Endothelial cell of hepatic sinusoid (primary cell): ENCODE measurements around the gene GPR78.

ENCODE experiments used
- in situ Hi-C: cut with HindIII; loops from 2 replicates; pipeline ENCODE4 v1.10.0; 2017; ENCODE audit warnings: low sequenced_read_pairs

The GPR78 gene

GRCh38 chr4:8598391-8599090 is 18.3 kb downstream of the GPR78 start:
- in situ Hi-C loops, result no loop called here

GRCh38 chr4:8599091-8599460 is 18.9 kb downstream of the GPR78 start:
- in situ Hi-C loops, result no loop called here

GRCh38 chr4:8599657-8600056 is 19.5 kb downstream of the GPR78 start:
- in situ Hi-C loops, result no loop called here

- in situ Hi-C loops, result no loop called here
These were observed 20.1 kb downstream of the GPR78 start for GRCh38 chr4:8600266-8600665.

- in situ Hi-C loops, result no loop called here
These were observed 20.5 kb downstream of the GPR78 start for GRCh38 chr4:8600686-8601085.

GRCh38 chr4:8601086-8601485 is 20.9 kb downstream of the GPR78 start:
- in situ Hi-C loops, result no loop called here

- in situ Hi-C loops, result no loop called here
These were observed 21.4 kb downstream of the GPR78 start for GRCh38 chr4:8601556-8601955.

GRCh38 chr4:8602686-8603430 is 22.7 kb downstream of the GPR78 start:
- in situ Hi-C loops, result no loop called here

GRCh38 chr4:8603931-8604330 is 23.7 kb downstream of the GPR78 start:
- in situ Hi-C loops, result no loop called here

GRCh38 chr4:8605289-8605688 is 25.1 kb downstream of the GPR78 start:
- in situ Hi-C loops, result no loop called here

- in situ Hi-C loops, result no loop called here
These were observed 26.3 kb downstream of the GPR78 start for GRCh38 chr4:8606476-8606875.

- in situ Hi-C loops, result no loop called here
These were observed 26.8 kb downstream of the GPR78 start for GRCh38 chr4:8606966-8607365.

GRCh38 chr4:8607603-8608481 is 27.6 kb downstream of the GPR78 start:
- in situ Hi-C loops, result no loop called here

- in situ Hi-C loops, result no loop called here
These were observed 28.7 kb downstream of the GPR78 start for GRCh38 chr4:8608714-8609391.

- in situ Hi-C loops, result no loop called here
These were observed 29.2 kb downstream of the GPR78 start for GRCh38 chr4:8609406-8609805.

GRCh38 chr4:8609824-8610350 is 29.7 kb downstream of the GPR78 start:
- in situ Hi-C loops, result no loop called here

GRCh38 chr4:8610858-8611616 is 30.8 kb downstream of the GPR78 start:
- in situ Hi-C loops, result no loop called here

- in situ Hi-C loops, result no loop called here
These were observed 32.5 kb downstream of the GPR78 start for GRCh38 chr4:8612646-8613045.

- in situ Hi-C loops, result no loop called here
These were observed 33.5 kb downstream of the GPR78 start for GRCh38 chr4:8613421-8614364.
